ENCODE results near the gene TTLL4. TPM values are rescaled to one million over a fixed set of nuclear protein-coding genes. Genes with fewer than 3 reads are reported as not detected.

The TTLL4 gene
- total and polyA plus RNA-seq, 4 donors, result 1.9 to 36.3 (median 25.5) TPM

GRCh38 chr2:218798767-218799504 is 88.3 kb downstream of the TTLL4 start:
- intact Hi-C loops (cut with DNase I), result no loop called here
- Histone ChIP-seq H3K4me1 (ENCODE audit: control insufficient read depth in 1 of 2, insufficient read depth in 2 of 2, low read length in 2 of 2) (peaks cover 0 to 2% of the 10 kb centered on the region in 2 donors), H3K9me3 (ENCODE audit: control insufficient read depth, low read length) (no peaks in the 10 kb centered on the region), H3K36me3 (ENCODE audit: control insufficient read depth in 1 of 2, insufficient read depth in 2 of 2, low read length in 1 of 2) (no peaks in the 10 kb centered on the region), H3K27ac (ENCODE audit: low read depth in 1 of 2, low read length in 2 of 2) (no peak overlapping the region), H3K27me3 (ENCODE audit: control insufficient read depth in 1 of 2, insufficient read depth in 2 of 2, low read length in 1 of 2) (no peaks in the 10 kb centered on the region), H3K4me3 (ENCODE audit: low read length in 2 of 2) (no peak overlapping the region)
- DNase-seq (no peak), ATAC-seq (ENCODE audit: low FRiP score) (no peak)
- 43 to 46% methylated on average over 12 of the region's 12 CpGs for WGBS, 2 donors

- intact Hi-C loops (cut with DNase I), result no loop called here
- no peaks in the 10 kb centered on the region for H3K9me3 ChIP-seq (ENCODE audit: control insufficient read depth, low read length)
- H3K4me1 ChIP-seq (ENCODE audit: control insufficient read depth in 1 of 2, insufficient read depth in 2 of 2, low read length in 2 of 2), result peaks cover under 1 to 2% of the 10 kb centered on the region in 2 donors
These were observed 89.4 kb downstream of the TTLL4 start for GRCh38 chr2:218799990-218800389.

GRCh38 chr2:218802386-218802994 is 91.9 kb downstream of the TTLL4 start:
- WGBS, 2 donors, result 15 to 21% methylated on average over 4 of the region's 4 CpGs
- intact Hi-C loops (cut with DNase I), result no loop called here
- DNase-seq, result no peak
- no peaks in the 10 kb centered on the region for H3K9me3 ChIP-seq (ENCODE audit: control insufficient read depth, low read length)
- H3K27me3 ChIP-seq (ENCODE audit: control insufficient read depth in 1 of 2, insufficient read depth in 2 of 2, low read length in 1 of 2), result no peaks in the 10 kb centered on the region
- H3K4me1 ChIP-seq (ENCODE audit: control insufficient read depth in 1 of 2, insufficient read depth in 2 of 2, low read length in 2 of 2), result peaks cover 2 to 6% of the 10 kb centered on the region in 2 donors
- H3K36me3 ChIP-seq (ENCODE audit: control insufficient read depth in 1 of 2, insufficient read depth in 2 of 2, low read length in 1 of 2), result no peaks in the 10 kb centered on the region
- H3K27ac ChIP-seq (ENCODE audit: low read depth in 1 of 2, low read length in 2 of 2), result peak overlapping the region in 1 of 2 donors; percentile 47
- ATAC-seq (ENCODE audit: low FRiP score), result no peak
- no peak overlapping the region for H3K4me3 ChIP-seq (ENCODE audit: low read length in 2 of 2)

More at GRCh38 chr2:218799990-218800389, 89.4 kb downstream of the TTLL4 start:
- no peaks in the 10 kb centered on the region for H3K36me3 ChIP-seq (ENCODE audit: control insufficient read depth in 1 of 2, insufficient read depth in 2 of 2, low read length in 1 of 2)
- 62 to 64% methylated on average over 6 of the region's 6 CpGs for WGBS, 2 donors
- no peaks in the 10 kb centered on the region for H3K27me3 ChIP-seq (ENCODE audit: control insufficient read depth in 1 of 2, insufficient read depth in 2 of 2, low read length in 1 of 2)
- ATAC-seq (ENCODE audit: low FRiP score), result no peak
- no peak overlapping the region for H3K4me3 ChIP-seq (ENCODE audit: low read length in 2 of 2)
- DNase-seq, result no peak
- H3K27ac ChIP-seq (ENCODE audit: low read depth in 1 of 2, low read length in 2 of 2), result no peak overlapping the region

- intact Hi-C loops (cut with DNase I), result loop anchor here in 1 of 2 donors (5.0 kb wide), 1 partner anchor 93 kb away; the partner anchor contains the start of gene TTLL4
- Histone ChIP-seq H3K27ac (ENCODE audit: low read depth in 1 of 2, low read length in 2 of 2) (peak overlapping the region; percentile 59 to 60), H3K4me3 (ENCODE audit: low read length in 2 of 2) (no peak overlapping the region), H3K9me3 (ENCODE audit: control insufficient read depth, low read length) (no peaks in the 10 kb centered on the region), H3K4me1 (ENCODE audit: control insufficient read depth in 1 of 2, insufficient read depth in 2 of 2, low read length in 2 of 2) (peaks cover 2 to 6% of the 10 kb centered on the region in 2 donors), H3K27me3 (ENCODE audit: control insufficient read depth in 1 of 2, insufficient read depth in 2 of 2, low read length in 1 of 2) (no peaks in the 10 kb centered on the region), H3K36me3 (ENCODE audit: control insufficient read depth in 1 of 2, insufficient read depth in 2 of 2, low read length in 1 of 2) (no peaks in the 10 kb centered on the region)
- ATAC-seq (ENCODE audit: low FRiP score) (no peak), DNase-seq (no peak)
- WGBS, 2 donors, result 92 to 93% methylated on average over 1 of the region's 1 CpG
These were observed 94.2 kb downstream of the TTLL4 start for GRCh38 chr2:218804817-218805216.

Other genes with a start within 250 kb of the TTLL4 start
- 10 to 100 TPM; 13.6 to 22.2 TPM for gene USP37, start 142.5 kb upstream of the TTLL4 start, total RNA-seq
- gene USP37, start 142.5 kb upstream of the TTLL4 start, polyA plus RNA-seq, result 1 to 10 TPM; 1.5 to 2.0 TPM
- gene CNOT9, start 142.0 kb upstream of the TTLL4 start, total RNA-seq, result 10 to 100 TPM; 35.6 TPM
- gene CNOT9, start 142.0 kb upstream of the TTLL4 start, polyA plus RNA-seq, result 10 to 100 TPM; 12.1 to 21.3 TPM
- 1 to 10 TPM; 1.6 to 5.3 TPM for gene PLCD4, start 102.9 kb upstream of the TTLL4 start, total RNA-seq
- 1 to 10 TPM in 1 of 2 donors, under 1 TPM in 1; 0.25 to 1.2 TPM for gene PLCD4, start 102.9 kb upstream of the TTLL4 start, polyA plus RNA-seq
- gene ZNF142, start 51.2 kb upstream of the TTLL4 start, total RNA-seq, result 10 to 100 TPM; 27.7 to 32.9 TPM
- 10 to 100 TPM in 1 of 2 donors, 1 to 10 TPM in 1; 3.4 to 10.9 TPM for gene ZNF142, start 51.2 kb upstream of the TTLL4 start, polyA plus RNA-seq
- 10 to 100 TPM; 21.1 to 32.7 TPM for gene BCS1L, start 51.2 kb upstream of the TTLL4 start, total RNA-seq
- 100 to 1,000 TPM in 1 of 2 donors, 10 to 100 TPM in 1; 12.5 to 111 TPM for gene BCS1L, start 51.2 kb upstream of the TTLL4 start, polyA plus RNA-seq
- gene RNF25, start 38.8 kb upstream of the TTLL4 start, total RNA-seq, result 10 to 100 TPM; 22.1 to 24.0 TPM
- 10 to 100 TPM; 10.9 to 28.0 TPM for gene RNF25, start 38.8 kb upstream of the TTLL4 start, polyA plus RNA-seq
- 10 to 100 TPM; 21.8 to 45.8 TPM for gene STK36, start 38.7 kb upstream of the TTLL4 start, total RNA-seq
- 10 to 100 TPM in 1 of 2 donors, 1 to 10 TPM in 1; 8.0 to 46.4 TPM for gene STK36, start 38.7 kb upstream of the TTLL4 start, polyA plus RNA-seq
- 10 to 100 TPM; 31.9 to 50.6 TPM for gene CYP27A1, start 71.3 kb downstream of the TTLL4 start, total RNA-seq
- 10 to 100 TPM; 19.3 to 40.4 TPM for gene CYP27A1, start 71.3 kb downstream of the TTLL4 start, polyA plus RNA-seq
- 1 to 10 TPM in 1 of 2 donors, under 1 TPM in 1; 0.19 to 1.0 TPM for gene PRKAG3, start 121.0 kb downstream of the TTLL4 start, total RNA-seq
- gene PRKAG3, start 121.0 kb downstream of the TTLL4 start, polyA plus RNA-seq, result under 1 TPM; 0.13 to 0.20 TPM
- 1 to 10 TPM in 1 of 2 donors, under 1 TPM in 1; 0.88 to 2.1 TPM for gene WNT6, start 149.0 kb downstream of the TTLL4 start, total RNA-seq
- gene WNT6, start 149.0 kb downstream of the TTLL4 start, polyA plus RNA-seq, result not detected
- gene WNT10A, start 170.0 kb downstream of the TTLL4 start, total RNA-seq, result not detected
- not detected for gene WNT10A, start 170.0 kb downstream of the TTLL4 start, polyA plus RNA-seq
- not detected for gene CDK5R2, start 248.8 kb downstream of the TTLL4 start, total RNA-seq
- not detected for gene CDK5R2, start 248.8 kb downstream of the TTLL4 start, polyA plus RNA-seq

All from aorta (tissue), 5 donors.